Esophagus muscularis mucosa (tissue), 4 donors: Measurements from ENCODE around the gene BRPF1. TPM values are rescaled to one million over a fixed set of nuclear protein-coding genes. Genes with fewer than 3 reads are reported as not detected.

Experiments used
- DNase-seq: peaks from one replicate; pipeline ENCODE4 v3.0.0-alpha.2; 2017; ENCODE audit errors: extremely low spot score
- H3K27ac ChIP-seq, 4 donors: fragments of 200-600 bp; sonication (generic); replicated peaks in 1 of 4; 1 replicate in 3 of 4; 2 replicates in 1 of 4; pipeline ENCODE4 v1.5.1; 2016 to 2019; ENCODE audit warnings: mild to moderate bottlenecking in 1 of 4
- H3K27me3 ChIP-seq, 4 donors: fragments of 200-600 bp; sonication (generic); one replicate each; pipeline versions ENCODE4 v1.5.1 to v1.6.0; 2016 to 2019
- H3K36me3 ChIP-seq, 4 donors: fragments of 200-600 bp; sonication (generic); one replicate each; pipeline ENCODE4 v1.5.1; 2016 to 2019
- H3K4me1 ChIP-seq, 4 donors: fragments of 200-600 bp; sonication (generic); one replicate each; pipeline ENCODE4 v1.5.1; 2016 to 2019
- H3K4me3 ChIP-seq, 4 donors: fragments of 200-600 bp; sonication (generic); 1 replicate in 2 of 4; 2 replicates in 2 of 4; pipeline ENCODE4 v1.5.1; 2016 to 2019; ENCODE audit warnings: mild to moderate bottlenecking in 4 of 4, moderate library complexity in 1 of 4
- H3K9me3 ChIP-seq, 4 donors: fragments of 200-600 bp; sonication (generic); 1 replicate in 3 of 4; 2 replicates in 1 of 4; pipeline ENCODE4 v1.5.1; 2016 to 2019
- CTCF ChIP-seq, 3 experiments: fragments of 200-600 bp in 2 of 3; fragments of 450-650 bp in 1 of 3; sonication (generic) in 2 of 3; IDR thresholded peaks; one replicate each; pipeline ENCODE4 v1.5.1; 2017 to 2019; ENCODE audit warnings: antibody characterized with exemption in 3 of 3, mild to moderate bottlenecking in 2 of 3, moderate library complexity in 1 of 3
- EP300 ChIP-seq: sonication (generic); formaldehyde crosslinking; IDR thresholded peaks from one replicate; pipeline ENCODE4 v1.6.1; 2017; ENCODE audit warnings: antibody characterized with exemption
- POLR2A ChIP-seq: fragments of 450-650 bp; IDR thresholded peaks from one replicate; pipeline ENCODE4 v1.6.1; 2017; ENCODE audit warnings: antibody characterized with exemption, moderate library complexity, mild to moderate bottlenecking, low read depth
- POLR2AphosphoS5 ChIP-seq, 2 donors: sonication (generic); formaldehyde crosslinking; IDR thresholded peaks; one replicate each; pipeline ENCODE4 v1.6.1; 2017; ENCODE audit warnings: antibody characterized with exemption in 2 of 2
- WGBS: methylation state at CpG from one replicate; pipeline ENCODE4 v1.1.5; 2018; 5-methylcytosine and 5-hydroxymethylcytosine counted together
- intact Hi-C: fragments of 100-400 bp; cut with DNase I; formaldehyde crosslinking; loops from one replicate; pipeline ENCODE4 v1.15.1; 2023
- total RNA-seq, 4 donors: library from RNA; depleted of rRNA; stranded (reverse); fragments of >200 nt; gene quantifications; one replicate each; pipeline versions ENCODE4 v1.1.0 to v1.2.1, GENCODE V29; 2016

BRPF1 gene
- total RNA-seq, 4 donors from 2014 or later, result 16.2 to 23.3 (median 21.1) TPM

- Histone ChIP-seq H3K36me3 (peaks cover 21 to 42% (median 41%) of the 10 kb centered on the region in 4 donors), H3K4me1 (peaks cover 14 to 20% (median 20%) of the 10 kb centered on the region in 4 donors), H3K9me3 (no peaks in the 10 kb centered on the region), H3K4me3 (peak within 1 kb of the TSS; percentile 36 to 48 (median 42)), H3K27me3 (peaks cover 0 to 27% (median 9%) of the 10 kb centered on the region in 4 donors), H3K27ac (no peak within 1 kb of the TSS)
- DNase-seq, result no peak
- intact Hi-C loops, result no loop called here
- TF ChIP-seq POLR2AphosphoS5 (IDR thresholded peaks at IDR 0.05) (no peak), POLR2A (no peak), CTCF (IDR thresholded peaks at IDR 0.05) (no peak), EP300 (no peak)
- WGBS, result no CpG with 5 or more reads among the region's 56 CpGs
These were observed 27.7 kb upstream of the BRPF1 start, which contains the start of gene CPNE9 for GRCh38 chr3:9703736-9704346. TSS of gene CPNE9 (plus strand) at chr3:9703833. CDS start at chr3:9703997, 164 bp downstream.

GRCh38 chr3:9704347-9705322 lies 26.9 kb upstream of the BRPF1 start:
- H3K27me3 ChIP-seq, result peaks cover 0 to 27% (median 9%) of the 10 kb centered on the region in 4 donors
- DNase-seq, result no peak
- H3K4me3 ChIP-seq, result peak overlapping the region; percentile 36 to 48 (median 42)
- peaks cover 14 to 20% (median 20%) of the 10 kb centered on the region in 4 donors for H3K4me1 ChIP-seq
- intact Hi-C loops, result no loop called here
- H3K27ac ChIP-seq, result no peak overlapping the region
- no peaks in the 10 kb centered on the region for H3K9me3 ChIP-seq
- peaks cover 15 to 34% (median 33%) of the 10 kb centered on the region in 4 donors for H3K36me3 ChIP-seq
- TF ChIP-seq POLR2AphosphoS5 (IDR thresholded peaks at IDR 0.05) (no peak), CTCF (IDR thresholded peaks at IDR 0.05) (no peak), EP300 (no peak), POLR2A (no peak)
- WGBS, result 1% methylated on average over 21 of the region's 62 CpGs

- Histone ChIP-seq H3K4me1 (peaks cover 0 to 4% (median 2%) of the 10 kb centered on the region in 4 donors), H3K4me3 (no peak overlapping the region), H3K27ac (no peak overlapping the region), H3K9me3 (no peaks in the 10 kb centered on the region), H3K36me3 (no peaks in the 10 kb centered on the region), H3K27me3 (peaks cover 0 to 7% (median 0%) of the 10 kb centered on the region in 4 donors)
- 90% methylated on average over 3 of the region's 3 CpGs for WGBS
- TF ChIP-seq CTCF (IDR thresholded peaks at IDR 0.05) (no peak), POLR2AphosphoS5 (IDR thresholded peaks at IDR 0.05) (no peak), POLR2A (no peak), EP300 (no peak)
- DNase-seq, result no peak
- intact Hi-C loops, result loop anchor here (10.0 kb wide), 1 partner anchor 515 kb away; no protein-coding TSS in a partner anchor
These were observed 21.3 kb upstream of the BRPF1 start for GRCh38 chr3:9710174-9710739.

- H3K9me3 ChIP-seq, result no peaks in the 10 kb centered on the region
- no peak for DNase-seq
- H3K4me3 ChIP-seq, result no peak overlapping the region
- H3K36me3 ChIP-seq, result no peaks in the 10 kb centered on the region
- H3K27me3 ChIP-seq, result no peaks in the 10 kb centered on the region
- TF ChIP-seq CTCF (IDR thresholded peaks at IDR 0.05) (no peak), POLR2A (no peak), EP300 (no peak), POLR2AphosphoS5 (IDR thresholded peaks at IDR 0.05) (no peak)
- peaks cover 3 to 18% (median 14%) of the 10 kb centered on the region in 4 donors for H3K4me1 ChIP-seq
- no peak overlapping the region for H3K27ac ChIP-seq
- 83% methylated on average over 2 of the region's 2 CpGs for WGBS
- intact Hi-C loops, result loop anchor here (10.0 kb wide), 1 partner anchor 512 kb away; no protein-coding TSS in a partner anchor
These were observed 19.1 kb upstream of the BRPF1 start for GRCh38 chr3:9712415-9712814.
